IPS-NIHi7 (cell line): Measurements from ENCODE around the gene TPSAB1.
"Not testable (repeated sequence)": the region's sequence is repeated elsewhere in the genome, so short reads cannot be mapped to it uniquely, and the experiment has no call there.

Experiments
- DNase-seq: peaks from one replicate; pipeline ENCODE4 v3.0.0; 2012; ENCODE audit warnings: mixed read lengths; ENCODE audit errors: extremely low spot score

Gene TPSAB1

GRCh38 chr16:1265090-1265630, 24.7 kb downstream of the TPSAB1 start:
- no peak for DNase-seq

- DNase-seq: no peak
Measured at GRCh38 chr16:1265826-1266225, 25.3 kb downstream of the TPSAB1 start.

GRCh38 chr16:1269418-1269817, 28.9 kb downstream of the TPSAB1 start:
- not testable (repeated sequence) for DNase-seq

DNA sequence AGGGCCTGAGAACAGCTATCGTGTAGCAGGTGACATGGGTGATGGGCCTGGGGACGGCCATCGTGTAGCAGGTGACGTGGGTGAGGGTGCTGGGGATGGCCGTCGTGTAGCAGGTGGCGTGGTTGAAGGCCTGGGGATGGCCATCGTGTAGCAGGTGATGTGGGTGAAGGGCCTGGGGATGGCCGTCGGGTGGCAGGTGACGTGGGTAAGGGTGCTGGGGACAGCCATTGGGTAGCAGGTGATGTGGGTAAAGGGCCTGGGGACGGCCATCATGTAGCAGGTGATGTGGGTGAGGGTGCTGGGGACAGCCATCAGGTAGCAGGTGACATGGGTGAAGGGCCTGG, 30.8 kb downstream of the TPSAB1 start:
- no peak for DNase-seq

- DNase-seq: not testable (repeated sequence)
Measured at GRCh38 chr16:1271724-1272413, 31.4 kb downstream of the TPSAB1 start.

GRCh38 chr16:1272453-1273198, 32.1 kb downstream of the TPSAB1 start:
- DNase-seq: no peak

DNA sequence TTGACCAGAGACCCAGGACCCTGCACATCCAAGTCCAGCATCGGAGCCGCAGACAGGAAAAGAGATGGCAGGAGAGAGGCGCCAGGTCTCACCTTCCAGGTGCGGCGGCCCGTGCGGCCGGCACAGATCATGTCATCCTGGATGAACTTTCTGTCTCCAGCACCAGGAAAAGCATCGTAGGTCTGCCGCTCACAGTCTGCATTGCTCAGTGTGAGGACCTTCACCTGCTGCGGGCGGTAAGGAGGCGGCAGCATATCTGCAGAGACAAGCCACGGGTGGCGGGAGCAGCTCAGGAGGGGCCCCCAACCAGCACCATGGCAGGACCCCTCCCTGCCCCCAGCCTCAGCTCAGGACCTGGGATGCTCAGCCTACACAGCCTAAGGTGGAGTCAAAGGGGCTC, 33.3 kb downstream of the TPSAB1 start:
- no peak for DNase-seq

GRCh38 chr16:1274767-1275166, 34.3 kb downstream of the TPSAB1 start:
- no peak for DNase-seq

DNA sequence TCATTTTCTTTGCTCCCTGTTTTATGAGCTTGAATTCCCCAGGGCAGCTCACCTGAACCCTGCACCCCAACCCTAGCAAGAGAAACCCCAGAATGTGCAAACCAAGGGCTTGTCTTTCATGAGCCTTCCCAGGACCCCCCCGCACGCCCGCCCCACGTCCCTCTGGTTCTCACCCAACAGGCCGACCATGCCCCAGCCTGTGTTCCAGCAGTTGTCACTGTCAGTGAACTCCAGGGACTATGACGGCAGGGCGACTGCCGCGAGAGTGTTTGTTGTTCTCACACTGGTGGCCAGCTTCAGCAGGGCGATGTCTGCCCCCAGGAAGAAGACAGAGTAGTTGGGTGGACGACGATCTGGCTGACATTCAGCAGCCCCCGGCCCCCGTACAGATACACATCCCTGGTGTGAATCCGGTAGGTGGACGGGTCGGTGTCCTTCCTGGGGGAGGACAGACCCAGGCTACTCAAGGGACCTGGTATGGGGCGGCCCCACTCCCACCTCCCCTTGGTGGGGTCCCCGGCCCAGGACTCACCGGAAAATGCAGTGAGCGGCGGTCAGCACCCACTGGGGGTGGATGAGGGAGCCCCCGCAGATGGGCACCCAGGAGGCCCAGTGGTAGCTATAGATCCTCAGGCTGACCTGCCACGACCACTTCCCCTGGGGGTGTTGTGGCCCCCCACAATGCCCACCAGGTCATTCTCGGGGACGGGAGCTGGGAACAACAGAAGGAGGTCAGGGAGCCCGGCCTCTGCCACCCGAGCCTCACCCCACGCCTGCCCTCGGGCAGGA, 35.5 kb downstream of the TPSAB1 start:
- DNase-seq: no peak

GRCh38 chr16:1276580-1276878, 36.0 kb downstream of the TPSAB1 start:
- DNase-seq: no peak

- no peak for DNase-seq
Measured at GRCh38 chr16:1277151-1277598, 36.7 kb downstream of the TPSAB1 start.

DNA sequence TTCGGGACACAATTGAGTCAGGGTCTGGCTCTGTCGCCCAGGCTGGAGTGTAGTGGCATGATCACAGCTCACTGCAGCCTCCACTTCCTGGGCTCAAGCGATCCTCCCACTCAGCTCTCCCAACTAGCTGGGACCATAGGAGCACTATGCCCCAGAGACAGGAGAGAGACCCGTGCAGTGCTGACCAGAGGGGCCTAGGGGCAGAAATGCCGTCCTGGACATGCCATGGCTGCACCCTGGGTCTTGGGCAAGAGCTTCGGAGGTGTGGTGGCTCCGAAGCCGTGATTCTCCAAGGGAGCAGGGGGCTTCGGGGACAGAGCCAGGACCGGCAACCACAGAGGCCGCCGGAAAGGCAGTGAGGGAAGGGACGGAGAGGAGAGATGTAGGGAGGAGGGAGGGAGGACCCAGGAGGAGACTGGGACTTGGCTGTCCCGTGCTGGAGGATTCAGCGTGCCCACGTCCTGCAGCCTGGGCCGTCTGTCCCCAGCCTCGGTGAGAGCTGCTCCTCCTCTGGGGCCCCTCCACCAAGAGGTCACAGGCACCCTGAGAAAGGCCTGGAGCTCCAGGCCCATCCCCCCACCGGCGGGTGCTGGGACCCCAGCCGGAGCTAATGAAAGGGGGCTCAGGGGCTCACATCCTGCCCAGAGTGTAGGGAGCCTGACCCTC, 37.2 kb downstream of the TPSAB1 start:
- DNase-seq: no peak

DNA sequence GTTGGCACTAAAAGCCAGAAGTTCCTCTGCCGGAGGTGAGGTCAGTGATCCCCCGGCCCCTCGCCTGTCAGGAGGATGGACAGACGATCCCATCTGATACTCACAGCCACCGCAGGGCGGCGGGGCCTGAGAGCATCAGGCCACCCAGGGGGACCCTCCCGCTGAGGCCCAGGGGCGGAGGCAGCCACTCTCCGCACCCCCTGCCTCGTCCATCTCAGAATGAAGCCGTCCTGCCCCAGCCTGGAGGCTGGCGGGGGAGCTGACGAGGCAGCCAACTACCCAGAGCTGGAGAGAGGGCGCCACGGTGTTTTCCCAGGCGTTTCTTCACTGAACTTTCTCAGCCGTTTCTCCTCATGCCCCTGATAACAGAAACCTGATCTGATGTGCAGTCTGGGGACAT, 38.0 kb downstream of the TPSAB1 start:
- DNase-seq: no peak

DNA sequence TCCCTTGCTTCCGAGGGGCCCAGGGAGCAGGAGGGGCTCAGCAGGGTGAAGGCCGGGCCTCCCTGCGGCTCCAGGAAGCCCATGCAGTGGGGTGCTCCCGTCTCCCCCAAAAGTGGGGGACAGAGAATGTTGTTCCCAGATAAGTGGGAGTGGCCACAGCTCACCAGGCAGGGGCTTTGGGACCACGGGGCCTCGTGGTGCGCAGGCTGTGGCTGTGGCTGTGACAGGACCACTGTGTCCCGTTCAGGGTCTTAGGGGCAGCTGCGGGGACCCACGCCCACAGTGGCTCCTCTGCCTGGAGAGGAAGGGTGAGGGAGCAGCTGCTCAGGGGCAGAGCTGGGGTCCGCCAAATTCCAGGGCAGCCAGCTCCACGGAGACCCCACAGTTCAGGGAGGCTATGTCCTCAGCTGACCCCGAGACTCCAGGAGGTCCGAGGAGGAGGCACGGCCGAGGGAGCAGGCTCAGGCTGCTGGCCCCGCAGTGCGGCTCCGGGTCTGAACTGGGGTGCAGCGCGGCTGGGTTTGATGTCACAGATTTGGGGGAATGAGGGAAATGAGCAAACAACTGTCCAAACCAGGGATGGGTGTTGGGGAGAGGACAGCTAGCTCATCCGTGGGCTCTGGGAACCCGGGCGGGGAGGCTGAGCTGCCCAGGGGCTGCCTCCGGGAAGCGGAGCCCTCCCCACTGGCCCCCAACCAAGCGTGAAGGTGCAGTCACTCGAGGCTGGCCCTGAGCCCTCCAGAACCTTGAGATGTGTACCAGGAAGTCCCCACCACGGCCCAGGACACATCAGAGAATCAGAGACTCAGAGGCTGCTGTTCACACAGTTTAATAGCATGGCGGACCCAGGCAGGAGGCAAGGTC, 38.8 kb downstream of the TPSAB1 start:
- DNase-seq: no peak

DNA sequence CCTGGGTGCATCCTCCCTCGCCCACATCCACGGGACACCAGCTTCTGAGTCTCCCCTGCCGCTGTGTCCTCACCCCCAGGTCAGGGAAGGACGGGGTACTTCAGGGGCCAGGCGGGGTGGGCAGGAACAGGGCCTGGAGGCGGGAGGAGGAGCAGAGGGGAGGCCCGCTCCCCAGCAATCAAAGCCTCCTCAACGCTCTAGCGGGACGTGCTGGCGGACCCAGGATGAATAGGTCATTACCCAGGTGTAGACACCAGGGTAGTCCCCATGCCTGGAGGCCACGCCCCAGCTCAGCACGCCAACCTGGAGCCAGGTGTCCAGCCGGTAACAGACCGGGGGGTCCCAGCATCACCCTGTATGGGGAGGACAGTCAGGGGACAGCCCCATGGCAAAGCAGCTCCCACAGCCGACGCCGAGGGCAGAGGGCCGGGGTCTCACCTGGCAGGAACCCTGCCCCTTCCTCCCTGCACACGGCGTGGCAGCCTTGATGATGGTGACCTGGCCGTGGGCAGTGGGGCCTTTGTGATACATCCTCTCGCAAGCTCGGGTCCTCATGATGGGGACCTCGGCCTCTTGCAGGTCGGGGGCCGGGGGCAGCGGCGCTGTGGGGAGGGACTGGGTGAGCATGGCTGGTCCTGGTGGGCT, 39.6 kb downstream of the TPSAB1 start:
- no peak for DNase-seq

DNA sequence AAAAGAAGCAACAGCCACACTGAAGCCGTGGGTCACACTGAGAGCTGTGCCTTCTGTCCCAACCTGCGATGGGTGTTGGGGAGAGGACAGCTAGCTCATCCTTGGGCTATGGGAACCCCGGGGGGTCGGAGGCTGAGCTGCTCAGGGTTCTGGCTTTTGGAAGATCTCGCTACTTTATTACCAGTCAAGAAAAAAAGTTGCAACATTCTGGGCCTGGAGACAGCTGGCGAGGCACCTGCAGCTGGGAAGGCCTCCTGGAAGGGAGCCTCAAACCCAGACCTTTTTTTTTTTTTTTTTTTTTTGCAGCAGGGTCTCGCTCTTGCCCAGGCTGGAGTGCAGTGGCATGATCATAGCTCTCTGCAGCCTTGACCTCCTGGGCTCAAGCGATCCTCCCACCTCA, 40.3 kb downstream of the TPSAB1 start:
- DNase-seq: no peak

- DNase-seq: no peak
Measured at GRCh38 chr16:1281517-1281916, 41.0 kb downstream of the TPSAB1 start.

DNA sequence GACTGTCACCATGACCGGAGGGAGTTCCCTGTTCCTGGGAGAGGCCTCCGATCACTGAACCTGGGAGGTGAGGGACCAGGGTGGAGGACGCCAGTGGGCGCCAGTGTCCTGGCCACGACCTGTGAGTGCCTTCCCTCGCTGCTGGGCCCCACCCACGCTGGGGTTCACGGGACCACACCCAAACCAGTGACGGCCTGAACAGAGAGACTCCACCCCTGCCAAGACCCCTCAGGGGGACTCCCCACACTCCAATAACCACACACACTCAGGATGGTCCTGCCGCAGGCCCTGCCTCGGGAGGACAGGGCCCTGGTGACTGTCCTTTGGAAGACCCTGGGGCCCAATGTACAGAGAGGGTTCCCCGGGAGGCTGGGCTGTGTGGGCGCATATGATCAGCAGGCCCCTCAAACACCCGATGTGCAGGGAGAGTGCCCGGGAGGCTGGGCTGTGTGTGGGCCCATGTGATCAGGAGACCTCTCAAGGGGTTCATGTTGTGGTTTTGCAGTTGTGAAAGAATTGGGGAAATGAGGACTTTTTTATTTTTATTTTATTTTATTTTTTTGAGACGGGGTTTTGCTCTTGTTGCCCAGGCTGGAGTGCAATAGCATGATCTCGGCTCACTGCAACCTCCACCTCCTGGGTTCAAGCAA, 41.9 kb downstream of the TPSAB1 start:
- DNase-seq: no peak

GRCh38 chr16:1283296-1283695, 42.8 kb downstream of the TPSAB1 start:
- DNase-seq: no peak

DNA sequence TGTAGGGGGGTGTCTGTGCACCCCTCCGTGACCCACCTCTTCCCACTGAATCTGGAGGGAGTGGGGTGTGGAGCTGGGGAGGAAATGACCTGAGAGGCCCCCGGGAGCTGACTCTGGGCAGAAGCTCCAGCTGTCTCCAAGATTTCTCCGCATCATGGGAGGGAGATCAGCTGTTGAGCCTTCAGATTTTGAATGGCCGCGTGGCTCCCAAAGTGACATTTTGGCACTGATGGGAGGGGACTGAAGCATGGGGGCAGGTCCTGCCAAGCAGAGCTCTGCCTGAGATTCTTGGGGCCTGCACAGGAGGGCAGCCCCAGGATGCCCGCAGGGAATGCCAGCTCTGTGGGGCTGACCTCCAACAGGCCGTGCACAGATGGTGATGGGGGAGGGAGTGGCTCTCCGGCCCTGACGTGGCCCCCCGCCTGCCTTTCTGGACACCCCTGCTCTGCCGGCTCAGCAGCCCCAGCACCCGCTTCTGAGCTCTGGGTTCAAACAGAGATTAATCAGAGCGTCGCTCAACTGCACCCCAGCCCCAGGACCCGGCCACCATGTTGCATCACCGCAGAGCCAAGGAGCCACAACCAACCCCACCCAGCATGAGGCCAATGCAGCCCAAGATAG, 43.6 kb downstream of the TPSAB1 start:
- no peak for DNase-seq
